Renal cortical epithelial cell (primary cell): ENCODE data around the gene ZNF561. TPM values are rescaled to one million over a fixed set of nuclear protein-coding genes. Genes with fewer than 3 reads are reported as not detected.
"Not testable (repeated sequence)": the region's sequence is repeated elsewhere in the genome, so short reads cannot be mapped to it uniquely, and the experiment has no call there.

Experiments
- DNase-seq: peaks from one replicate; pipeline ENCODE4 v3.0.0-alpha.2; 2011; ENCODE audit warnings: low read depth
- total RNA-seq: library from RNA; depleted of rRNA; stranded (reverse); fragments of >200 nt; gene quantifications from 2 replicates; pipeline ENCODE4 v1.2.3, GENCODE V29; 2014

Gene ZNF561
- 34.6 and 70.2 TPM in 2 replicates for total RNA-seq

- DNase-seq = peak; percentile 89
Observed at GRCh38 chr19:9621156-9622037, at the start of gene ZNF561. ZNF561 (minus strand) TSS chr19:9621232; CDS start chr19:9619456, 1,776 bp downstream.

- DNase-seq = no peak
Observed at GRCh38 chr19:9668544-9668943, 47.5 kb upstream of the ZNF561 start.

GRCh38 chr19:9667898-9668297, 46.9 kb upstream of the ZNF561 start:
- no peak for DNase-seq

- no peak for DNase-seq
Observed at GRCh38 chr19:9658769-9659168, 37.7 kb upstream of the ZNF561 start.

GRCh38 chr19:9653066-9653555, 32.1 kb upstream of the ZNF561 start:
- not testable (repeated sequence) for DNase-seq

GRCh38 chr19:9651464-9651863, 30.4 kb upstream of the ZNF561 start:
- DNase-seq = not testable (repeated sequence)

GRCh38 chr19:9650345-9650744, 29.3 kb upstream of the ZNF561 start:
- no peak for DNase-seq

- DNase-seq = no peak
Observed at GRCh38 chr19:9645472-9645871, 24.4 kb upstream of the ZNF561 start.

GRCh38 chr19:9644472-9644871, 23.4 kb upstream of the ZNF561 start:
- DNase-seq = no peak

GRCh38 chr19:9641810-9642209, 20.8 kb upstream of the ZNF561 start:
- no peak for DNase-seq

GRCh38 chr19:9640956-9641355, 19.9 kb upstream of the ZNF561 start:
- no peak for DNase-seq

- no peak for DNase-seq
Observed at GRCh38 chr19:9636018-9636417, 15.0 kb upstream of the ZNF561 start.

GRCh38 chr19:9627856-9628255, 6.8 kb upstream of the ZNF561 start:
- DNase-seq = no peak

GRCh38 chr19:9622531-9622930, 1.5 kb upstream of the ZNF561 start:
- peak; percentile 48 for DNase-seq

GRCh38 chr19:9620842-9621155, 233 bp downstream of the ZNF561 start:
- no peak for DNase-seq

- no peak for DNase-seq
Observed at GRCh38 chr19:9615844-9616243, 5.2 kb downstream of the ZNF561 start.

GRCh38 chr19:9610484-9611113, 10.4 kb downstream of the ZNF561 start:
- DNase-seq = no peak

GRCh38 chr19:9608912-9609311, 12.1 kb downstream of the ZNF561 start:
- no peak for DNase-seq

GRCh38 chr19:9597027-9597426, 24.0 kb downstream of the ZNF561 start:
- DNase-seq = peak; percentile 30

GRCh38 chr19:9586764-9587163, 34.3 kb downstream of the ZNF561 start:
- DNase-seq = peak; percentile 70

GRCh38 chr19:9584073-9584833, 36.8 kb downstream of the ZNF561 start, which contains the start of gene ZNF121:
ZNF121 (minus strand) TSS chr19:9584504; CDS start chr19:9568097, 16,407 bp downstream.
- DNase-seq = peak; percentile 48

GRCh38 chr19:9582081-9582725, 38.8 kb downstream of the ZNF561 start:
- not testable (repeated sequence) for DNase-seq
